Measurements from ENCODE around the gene DOK6. TPM values are rescaled to one million over a fixed set of nuclear protein-coding genes. Genes with fewer than 3 reads are reported as not detected.

Gene DOK6
- total and polyA plus RNA-seq, 2 of the 13 experiments (the other 11 are each of a cell fraction or from before 2014, with no cell fraction given) = 17.0 to 17.2 TPM

DNA sequence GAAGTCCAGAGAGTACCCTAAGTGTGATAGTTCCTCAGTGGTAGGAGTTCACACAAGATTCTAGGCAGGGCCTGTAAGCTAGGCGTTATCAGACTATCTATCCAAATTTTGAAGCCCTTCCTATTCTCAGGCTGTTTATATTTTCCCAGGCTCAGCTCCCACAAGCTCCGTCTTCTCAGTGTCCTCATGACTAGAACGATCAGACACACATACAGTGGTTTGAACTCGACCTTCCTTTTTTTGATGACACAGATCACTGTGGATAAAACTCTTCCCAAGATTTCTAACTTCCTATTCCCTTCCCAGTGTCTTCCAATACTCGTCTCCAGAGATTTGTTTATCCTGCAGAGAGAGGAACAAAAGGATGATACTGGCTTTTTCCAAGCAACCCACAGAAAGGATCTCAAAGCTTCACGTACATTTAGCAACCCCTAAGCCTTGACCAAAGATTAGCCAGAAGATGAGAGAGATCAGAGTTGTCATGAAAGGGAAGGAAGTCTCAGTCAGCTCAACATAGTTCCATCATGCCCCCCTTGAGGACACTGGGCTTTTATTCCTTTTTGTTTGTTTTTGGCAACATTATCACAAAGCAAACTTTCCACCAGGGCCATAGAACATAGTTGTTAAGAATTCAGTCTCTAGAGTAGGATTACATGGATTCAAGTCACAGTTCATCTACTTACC, 42.3 kb upstream of the DOK6 start (continued):
- TF ChIP-seq ZNF83 (CRISPR knock-in tag; IDR thresholded peaks at IDR 0.05; ENCODE audit: borderline replicate concordance) (no peak), ZMYM2 (CRISPR knock-in tag; IDR thresholded peaks at IDR 0.05) (no peak), NFE2 (CRISPR knock-in tag; IDR thresholded peaks at IDR 0.05) (no peak), AHR (CRISPR knock-in tag; IDR thresholded peaks at IDR 0.05) (no peak), ARID5B (CRISPR knock-in tag; IDR thresholded peaks at IDR 0.05) (peak; percentile 98), STAT6 (CRISPR knock-in tag; IDR thresholded peaks at IDR 0.05; ENCODE audit: borderline replicate concordance) (no peak; the same call in 1 of the 2 replicates), ZNF773 (CRISPR knock-in tag; IDR thresholded peaks at IDR 0.05; ENCODE audit: borderline replicate concordance) (no peak), POLR2AphosphoS5 (IDR thresholded peaks at IDR 0.05; ENCODE audit: low read depth, low read length) (peak; percentile 48; the same call in 1 of the 2 replicates), HNRNPLL (IDR thresholded peaks at IDR 0.05; ENCODE audit: low read depth, low read length, poor library complexity, severe bottlenecking) (no peak), BRCA1 (CRISPR knock-in tag; IDR thresholded peaks at IDR 0.05) (no peak), ASH2L (IDR thresholded peaks at IDR 0.05; ENCODE audit: insufficient read length, low read depth, low read length) (peak; percentile 82), SIN3A (IDR thresholded peaks at IDR 0.05; ENCODE audit: borderline replicate concordance, low read depth, low read length) (no peak), SMARCE1 (IDR thresholded peaks at IDR 0.05; ENCODE audit: borderline replicate concordance) (no peak), ZSCAN30 (CRISPR knock-in tag; IDR thresholded peaks at IDR 0.05) (no peak), MAFF (IDR thresholded peaks at IDR 0.05; ENCODE audit: low read depth, low read length) (no peak), MIER2 (CRISPR knock-in tag; IDR thresholded peaks at IDR 0.05) (no peak; the same call in 1 of the 2 replicates), KDM4B (CRISPR knock-in tag; IDR thresholded peaks at IDR 0.05) (no peak), ZNF883 (CRISPR knock-in tag; IDR thresholded peaks at IDR 0.05; ENCODE audit: not compliant biosample characterization) (no peak), ZNF34 (CRISPR knock-in tag; IDR thresholded peaks at IDR 0.05; ENCODE audit: borderline replicate concordance) (no peak), ZNF121 (CRISPR knock-in tag; IDR thresholded peaks at IDR 0.05) (no peak), MXD1 (CRISPR knock-in tag; IDR thresholded peaks at IDR 0.05) (no peak), ZNF441 (CRISPR knock-in tag; IDR thresholded peaks at IDR 0.05; ENCODE audit: borderline replicate concordance) (no peak), PCBP1 (IDR thresholded peaks at IDR 0.05; ENCODE audit: borderline replicate concordance, low read depth, low read length) (no peak)
- TF ChIP-seq, protein P1, sequence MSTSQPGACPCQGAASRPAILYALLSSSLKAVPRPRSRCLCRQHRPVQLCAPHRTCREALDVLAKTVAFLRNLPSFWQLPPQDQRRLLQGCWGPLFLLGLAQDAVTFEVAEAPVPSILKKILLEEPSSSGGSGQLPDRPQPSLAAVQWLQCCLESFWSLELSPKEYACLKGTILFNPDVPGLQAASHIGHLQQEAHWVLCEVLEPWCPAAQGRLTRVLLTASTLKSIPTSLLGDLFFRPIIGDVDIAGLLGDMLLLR (CRISPR knock-in tag; IDR thresholded peaks at IDR 0.05) = no peak
